GM12875 (cell line): ENCODE data around the gene ACADM.
A peak's percentile ranks its signal among the peaks of the same experiment; 100 is the strongest.

Experiments used
- H3K4me3 ChIP-seq: one replicate; pipeline ENCODE4 v1.5.1; 2011; ENCODE audit warnings: low read depth, low read length, control low read depth
- TF ChIP-seq, protein P1 (sequence below): IDR thresholded peaks from 2 replicates; pipeline ENCODE4 v1.5.1; 2011; ENCODE audit warnings: low read depth, mild to moderate bottlenecking, control low read depth, inconsistent platforms, low read length, moderate library complexity, borderline replicate concordance; ENCODE audit not compliant: insufficient read depth

Gene ACADM

DNA sequence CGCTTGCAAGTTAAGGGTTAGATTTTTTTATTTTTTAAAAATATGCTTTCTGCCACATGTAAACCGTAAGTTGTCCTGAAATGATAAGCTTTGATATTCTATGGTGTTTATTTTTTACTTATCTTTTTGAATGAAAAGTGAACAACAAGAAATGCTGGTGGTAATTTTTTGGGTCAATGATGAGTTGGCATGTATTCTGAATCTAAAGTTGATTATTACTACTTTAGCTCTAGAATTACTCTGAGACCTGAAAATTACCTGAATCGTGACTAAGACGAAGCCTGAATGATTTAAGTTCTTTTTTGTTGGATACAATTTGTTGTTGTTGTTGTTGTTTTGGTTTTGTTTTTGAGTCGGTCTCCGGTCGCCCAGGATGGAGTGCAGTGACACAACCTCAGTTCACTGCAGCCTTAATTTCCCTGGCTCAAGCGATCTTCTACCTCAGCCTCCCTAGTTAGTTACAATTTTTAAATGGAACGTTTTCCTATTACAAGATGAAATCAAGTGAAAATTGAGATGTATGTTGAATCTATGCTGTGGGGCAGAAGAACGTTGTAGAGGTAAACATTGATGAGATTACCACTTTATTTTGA is 62.5 kb downstream of the ACADM start:
- TF ChIP-seq, protein P1, sequence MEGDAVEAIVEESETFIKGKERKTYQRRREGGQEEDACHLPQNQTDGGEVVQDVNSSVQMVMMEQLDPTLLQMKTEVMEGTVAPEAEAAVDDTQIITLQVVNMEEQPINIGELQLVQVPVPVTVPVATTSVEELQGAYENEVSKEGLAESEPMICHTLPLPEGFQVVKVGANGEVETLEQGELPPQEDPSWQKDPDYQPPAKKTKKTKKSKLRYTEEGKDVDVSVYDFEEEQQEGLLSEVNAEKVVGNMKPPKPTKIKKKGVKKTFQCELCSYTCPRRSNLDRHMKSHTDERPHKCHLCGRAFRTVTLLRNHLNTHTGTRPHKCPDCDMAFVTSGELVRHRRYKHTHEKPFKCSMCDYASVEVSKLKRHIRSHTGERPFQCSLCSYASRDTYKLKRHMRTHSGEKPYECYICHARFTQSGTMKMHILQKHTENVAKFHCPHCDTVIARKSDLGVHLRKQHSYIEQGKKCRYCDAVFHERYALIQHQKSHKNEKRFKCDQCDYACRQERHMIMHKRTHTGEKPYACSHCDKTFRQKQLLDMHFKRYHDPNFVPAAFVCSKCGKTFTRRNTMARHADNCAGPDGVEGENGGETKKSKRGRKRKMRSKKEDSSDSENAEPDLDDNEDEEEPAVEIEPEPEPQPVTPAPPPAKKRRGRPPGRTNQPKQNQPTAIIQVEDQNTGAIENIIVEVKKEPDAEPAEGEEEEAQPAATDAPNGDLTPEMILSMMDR = no peak
- peak overlapping the region; percentile 86 for H3K4me3 ChIP-seq

DNA sequence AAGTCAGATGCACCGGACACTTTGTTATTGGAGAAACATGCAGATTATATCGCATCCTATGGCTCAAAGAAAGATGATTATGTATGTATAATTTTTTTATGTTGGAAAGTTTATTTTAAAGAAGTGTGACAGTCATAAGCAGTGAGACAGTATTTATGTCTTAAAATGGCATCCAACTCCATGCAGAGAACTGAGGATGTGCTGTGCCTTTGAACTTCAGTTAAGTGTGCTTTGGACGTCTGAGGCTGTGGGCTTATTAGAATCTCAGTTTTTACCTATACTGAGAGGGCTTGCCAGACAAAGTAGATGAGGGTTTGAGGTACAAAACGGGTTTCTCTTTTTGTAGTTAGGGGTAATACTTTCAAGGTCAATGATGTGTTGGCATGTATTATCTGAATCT is 63.0 kb downstream of the ACADM start:
- peak overlapping the region; percentile 86 for H3K4me3 ChIP-seq

DNA sequence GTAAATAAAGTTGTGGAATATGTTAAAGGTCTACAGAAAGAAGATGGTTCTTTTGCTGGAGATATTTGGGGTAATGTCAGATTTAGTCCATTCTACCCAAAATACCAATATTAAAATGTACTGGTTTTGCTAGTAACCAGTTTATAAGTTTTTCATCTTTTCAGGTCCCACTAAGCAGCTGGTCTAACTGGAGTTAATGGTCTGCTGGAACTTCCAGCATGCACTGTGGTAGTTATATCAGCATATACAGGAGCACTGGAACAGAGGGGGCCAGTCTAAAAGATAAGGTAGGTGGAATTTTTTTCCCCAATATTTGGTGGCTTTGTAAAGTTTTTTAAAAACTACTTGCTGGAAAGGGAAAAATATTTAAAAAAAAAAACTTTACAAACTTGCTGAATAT is 65.5 kb downstream of the ACADM start:
- TF ChIP-seq, protein P1 = no peak
- H3K4me3 ChIP-seq = peak overlapping the region; percentile 6

More for the DNA sequence above, 63.0 kb downstream of the ACADM start:
- TF ChIP-seq, protein P1 = no peak

DNA sequence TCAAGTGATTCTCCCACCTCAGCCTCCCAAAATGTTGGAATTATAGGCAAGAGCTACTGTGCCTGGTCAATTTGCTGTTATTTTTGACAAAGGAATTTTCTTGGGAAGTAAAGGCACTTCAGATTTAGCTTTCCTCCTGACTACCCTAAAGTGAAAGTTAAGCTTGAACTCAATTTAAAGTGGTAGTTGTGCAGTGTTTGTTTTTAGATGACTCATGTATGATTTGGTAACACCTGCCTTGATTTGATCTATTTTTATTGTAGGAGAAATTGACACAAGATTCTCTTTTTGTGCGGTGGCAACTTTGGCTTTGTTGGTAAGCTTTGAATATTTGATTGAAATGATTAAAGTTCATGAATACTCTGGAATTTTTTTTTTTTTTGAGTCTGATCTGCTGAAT is 66.5 kb downstream of the ACADM start:
- H3K4me3 ChIP-seq = no peak overlapping the region
- TF ChIP-seq, protein P1 = no peak

DNA sequence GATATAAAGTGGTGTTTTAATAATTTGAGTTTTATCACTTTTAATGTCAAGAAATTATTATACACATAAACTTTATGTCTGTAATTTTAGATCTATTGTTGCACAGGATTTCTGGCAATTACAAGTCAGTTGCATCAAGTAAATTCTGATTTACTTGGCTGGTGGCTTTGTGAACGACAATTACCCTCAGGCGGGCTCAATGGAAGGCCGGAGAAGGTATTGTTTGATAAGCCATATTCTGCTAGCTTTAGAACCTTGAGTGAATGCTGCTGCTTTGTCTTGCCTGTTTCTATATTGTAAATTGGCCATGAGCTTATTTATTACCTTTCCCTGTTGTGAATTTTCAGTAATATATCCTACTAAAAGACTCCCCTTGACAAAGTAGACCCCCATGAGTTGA is 67.6 kb downstream of the ACADM start:
- TF ChIP-seq, protein P1 = no peak
- H3K4me3 ChIP-seq = no peak overlapping the region

DNA sequence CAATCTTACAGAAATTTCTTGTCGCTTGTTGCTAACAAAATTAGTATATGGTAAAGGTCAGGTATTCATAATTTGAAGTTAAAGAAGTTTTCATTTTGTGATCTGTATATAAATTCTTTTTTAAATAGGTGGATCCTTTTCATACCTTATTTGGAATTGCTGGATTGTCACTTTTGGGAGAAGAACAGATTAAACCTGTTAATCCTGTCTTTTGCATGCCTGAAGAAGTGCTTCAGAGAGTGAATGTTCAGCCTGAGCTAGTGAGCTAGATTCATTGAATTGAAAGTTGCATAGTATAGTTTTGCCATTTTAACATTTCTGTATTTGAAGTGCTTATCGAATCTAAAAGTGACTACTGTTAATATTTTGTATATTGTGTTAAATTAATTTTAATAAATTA is 69.9 kb downstream of the ACADM start:
- TF ChIP-seq, protein P1 = no peak

DNA sequence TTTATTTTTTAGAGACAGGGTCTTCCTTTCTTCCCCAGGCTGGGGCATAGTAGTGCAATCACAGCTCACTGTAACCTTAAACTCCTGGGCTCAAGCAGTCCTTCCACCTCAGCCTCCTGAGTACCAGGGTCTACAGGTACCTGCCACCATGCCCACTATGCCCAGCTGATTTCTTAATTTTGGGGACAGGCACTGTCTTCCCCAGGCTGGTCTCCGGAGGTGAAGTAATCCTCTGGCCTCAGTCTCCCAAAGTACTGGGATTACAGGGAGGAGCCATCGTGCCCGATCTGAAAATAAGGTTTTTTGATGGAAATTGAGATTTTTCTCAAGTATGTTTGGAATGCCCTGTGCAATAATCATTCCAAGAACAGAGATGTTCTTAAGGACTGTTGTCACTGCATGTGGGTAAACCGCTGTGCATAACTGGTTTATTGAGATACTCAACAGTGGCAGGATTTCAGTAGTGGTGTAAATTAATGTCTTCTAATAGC is 71.2 kb downstream of the ACADM start:
- TF ChIP-seq, protein P1 = no peak

More for the DNA sequence above, 69.9 kb downstream of the ACADM start:
- H3K4me3 ChIP-seq = no peak overlapping the region

More for the DNA sequence above, 71.2 kb downstream of the ACADM start:
- no peak overlapping the region for H3K4me3 ChIP-seq
